HepG2 (cell line): Measurements from ENCODE around the gene NEIL3. TPM values are rescaled to one million over a fixed set of nuclear protein-coding genes. Genes with fewer than 3 reads are reported as not detected.

Source experiments
- ARNTL ChIP-seq: sonication (generic); formaldehyde crosslinking; IDR thresholded peaks from 2 replicates; pipeline ENCODE4 v1.4.0; 2020; ENCODE audit warnings: mild to moderate bottlenecking, missing genetic modification reagents
- FOXK2 ChIP-seq: fragments of 450-650 bp; IDR thresholded peaks from 2 replicates; pipeline ENCODE4 v1.6.1; 2016
- HINFP ChIP-seq: sonication (generic); formaldehyde crosslinking; IDR thresholded peaks from 2 replicates; pipeline ENCODE4 v1.4.0; 2020; ENCODE audit warnings: low read depth, mild to moderate bottlenecking, missing genetic modification reagents
- HMG20A ChIP-seq: IDR thresholded peaks from 2 replicates; pipeline ENCODE4 v1.6.1; 2016; ENCODE audit warnings: borderline replicate concordance
- MAX ChIP-seq: IDR thresholded peaks from 2 replicates; pipeline ENCODE4 v1.6.1; 2012; ENCODE audit warnings: inconsistent platforms
- MTERF4 ChIP-seq: sonication (generic); formaldehyde crosslinking; IDR thresholded peaks from 2 replicates; pipeline ENCODE4 v1.8.0; 2023; ENCODE audit warnings: mild to moderate bottlenecking, missing genetic modification reagents
- NCOA2 ChIP-seq: sonication (generic); formaldehyde crosslinking; IDR thresholded peaks from 2 replicates; pipeline ENCODE4 v1.8.0; 2022; ENCODE audit warnings: inconsistent platforms
- NFIB ChIP-seq: sonication (generic); formaldehyde crosslinking; IDR thresholded peaks from 2 replicates; pipeline ENCODE4 v1.9.0; 2021; ENCODE audit warnings: missing genetic modification reagents, mild to moderate bottlenecking, borderline replicate concordance
- TFAP4 ChIP-seq: sonication (generic); IDR thresholded peaks from 2 replicates; pipeline ENCODE4 v1.6.1; 2016; ENCODE audit warnings: low read depth, borderline replicate concordance
- ZC3H13 ChIP-seq: sonication (generic); formaldehyde crosslinking; IDR thresholded peaks from 2 replicates; pipeline ENCODE4 v1.8.1; 2023; ENCODE audit warnings: mild to moderate bottlenecking, missing genetic modification reagents, moderate library complexity
- ZGPAT ChIP-seq: IDR thresholded peaks from 2 replicates; pipeline ENCODE4 v1.6.1; 2016; ENCODE audit warnings: mild to moderate bottlenecking
- ZMAT3 ChIP-seq: sonication (generic); formaldehyde crosslinking; conservative IDR thresholded peaks from 2 replicates; pipeline ENCODE4 v1.7.0; 2021; ENCODE audit warnings: missing genetic modification reagents
- ZNF318 ChIP-seq: sonication (generic); formaldehyde crosslinking; IDR thresholded peaks from 2 replicates; pipeline ENCODE4 v1.4.0; 2020; ENCODE audit warnings: mild to moderate bottlenecking, missing genetic modification reagents
- ZNF44 ChIP-seq: sonication (generic); formaldehyde crosslinking; IDR thresholded peaks from 2 replicates; pipeline ENCODE4 v1.5.1; 2020; ENCODE audit warnings: mild to moderate bottlenecking, missing genetic modification reagents
- ZSCAN12 ChIP-seq: sonication (generic); formaldehyde crosslinking; IDR thresholded peaks from 2 replicates; pipeline ENCODE4 v1.9.0; 2021; ENCODE audit warnings: mild to moderate bottlenecking, missing genetic modification reagents
- ZSCAN9 ChIP-seq: IDR thresholded peaks from 2 replicates; pipeline ENCODE4 v1.6.1; 2016; ENCODE audit warnings: borderline replicate concordance
- polyA plus RNA-seq, 8 experiments: library from polyadenylated mRNA; depleted of rRNA in 3 of 8; stranded (reverse) in 7 of 8; unstranded in 1 of 8; fragments of >200 nt; fragmentation: Illumina TruSeq in 4 of 8; extraction: Trizol in 4 of 8; gene quantifications; 2 replicates each; pipeline versions ENCODE4 v1.2.1 to v1.2.3, GENCODE V29; 2011 to 2016; ENCODE audit warnings: low read depth in 4 of 8, missing spikeins in 1 of 8, mixed read lengths in 1 of 8; ENCODE audit not compliant: insufficient read depth in 1 of 8
- total RNA-seq, 5 experiments: library from RNA; depleted of rRNA; stranded (reverse); fragments of >200 nt; fragmentation: Illumina TruSeq; extraction: Trizol; gene quantifications; 2 replicates each; pipeline ENCODE4 v1.2.3, GENCODE V29; 2016; ENCODE audit warnings: low read depth in 1 of 5

Gene NEIL3
- total and polyA plus RNA-seq, 2 of the 13 experiments (the other 11 are each of a cell fraction or from before 2014, with no cell fraction given) = 3.5 to 8.4 TPM

- no peak for TF ChIP-seq ZC3H13 (CRISPR knock-in tag)
- no peak for TF ChIP-seq FOXK2
- TF ChIP-seq MTERF4 (CRISPR knock-in tag) = 0 out of 2 replicates have a peak, but pooled peaks have one; percentile 38
- TF ChIP-seq ZNF44 (CRISPR knock-in tag) = peak; percentile 63; the same call in 1 of the 2 replicates
- no peak for TF ChIP-seq HMG20A (CRISPR knock-in tag)
- TF ChIP-seq TFAP4 = no peak
- TF ChIP-seq MAX = peak; percentile 88
- TF ChIP-seq NFIB (CRISPR knock-in tag) = no peak
- no peak for TF ChIP-seq ZSCAN12 (CRISPR knock-in tag)
- TF ChIP-seq ZSCAN9 (CRISPR knock-in tag) = 0 out of 2 replicates have a peak, but pooled peaks have one; percentile 53
- TF ChIP-seq ZMAT3 (CRISPR knock-in tag) = peak; percentile 42; the same call in 1 of the 2 replicates
- TF ChIP-seq ZGPAT (CRISPR knock-in tag) = peak; percentile 81
- TF ChIP-seq ZNF318 (CRISPR knock-in tag) = no peak
- no peak; the same call in 1 of the 2 replicates for TF ChIP-seq NCOA2
- TF ChIP-seq HINFP (CRISPR knock-in tag) = no peak
- no peak for TF ChIP-seq ARNTL
Measured at GRCh38 chr4:177309522-177310371, at the start of gene NEIL3 (continued).
